ENCODE data around the gene CHI3L2. TPM values are rescaled to one million over a fixed set of nuclear protein-coding genes. Genes with fewer than 3 reads are reported as not detected.

The CHI3L2 gene
- total RNA-seq, 1 experiment from 2014 or later = 0.61 TPM

- ChIA-PET CTCF (interaction anchor here (0.7 kb wide), 1 partner anchor 175 kb away, joined by 3 read pairs; no protein-coding TSS in a partner anchor), POLR2A (no interaction called here)
- no peak for DNase-seq (ENCODE audit: low spot score)
- peaks cover 13% of the 10 kb centered on the region; the same call in 1 of the 2 replicates for H3K9me3 Mint-ChIP-seq
- H3K4me1 Mint-ChIP-seq = peaks cover 69% of the 10 kb centered on the region
- H3K4me3 Mint-ChIP-seq = no peak overlapping the region
- peaks cover 7% of the 10 kb centered on the region; the same call in 1 of the 2 replicates for H3K27me3 Mint-ChIP-seq (ENCODE audit: low read depth)
- ATAC-seq = no peak
- TF ChIP-seq ATF1 (CRISPR knock-in tag; IDR thresholded peaks at IDR 0.05) = no peak
- no peak for TF ChIP-seq HMGA2 (CRISPR knock-in tag; IDR thresholded peaks at IDR 0.05)
- TF ChIP-seq ARID4B (CRISPR knock-in tag; IDR thresholded peaks at IDR 0.05; ENCODE audit: borderline replicate concordance) = no peak
- no peak for TF ChIP-seq ERG (CRISPR knock-in tag; IDR thresholded peaks at IDR 0.05)
- TF ChIP-seq GABPB1 (CRISPR knock-in tag; IDR thresholded peaks at IDR 0.05) = no peak
- TF ChIP-seq USF1 (CRISPR knock-in tag; IDR thresholded peaks at IDR 0.05) = no peak
- TF ChIP-seq JUN (CRISPR knock-in tag; IDR thresholded peaks at IDR 0.05) = no peak
- TF ChIP-seq TCF7 (CRISPR knock-in tag; IDR thresholded peaks at IDR 0.05; ENCODE audit: low read depth) = no peak
- TF ChIP-seq ATF3 (CRISPR knock-in tag; conservative IDR thresholded peaks at IDR 0.05) = no peak
- TF ChIP-seq ZNF121 (CRISPR knock-in tag; IDR thresholded peaks at IDR 0.05) = no peak
- TF ChIP-seq CREM (CRISPR knock-in tag; IDR thresholded peaks at IDR 0.05) = no peak
- no peak for TF ChIP-seq SOX15 (CRISPR knock-in tag; IDR thresholded peaks at IDR 0.05)
- no peak for TF ChIP-seq NFATC4 (CRISPR knock-in tag; IDR thresholded peaks at IDR 0.05)
- TF ChIP-seq ZNF281 (CRISPR knock-in tag; IDR thresholded peaks at IDR 0.05) = no peak
- TF ChIP-seq ZNF263 (CRISPR knock-in tag; IDR thresholded peaks at IDR 0.05; ENCODE audit: low read depth) = no peak
- no peak for TF ChIP-seq FOXP1 (CRISPR knock-in tag; IDR thresholded peaks at IDR 0.05; ENCODE audit: borderline replicate concordance)
- H3K27ac Mint-ChIP-seq = no peak overlapping the region
- H3K36me3 Mint-ChIP-seq = no peaks in the 10 kb centered on the region
Observed at GRCh38 chr1:111216751-111217150, 10.8 kb upstream of the CHI3L2 start.

Data from WTC11 (cell line).